Measurements from ENCODE around the gene PITPNM3.

- TF ChIP-seq, protein P1, sequence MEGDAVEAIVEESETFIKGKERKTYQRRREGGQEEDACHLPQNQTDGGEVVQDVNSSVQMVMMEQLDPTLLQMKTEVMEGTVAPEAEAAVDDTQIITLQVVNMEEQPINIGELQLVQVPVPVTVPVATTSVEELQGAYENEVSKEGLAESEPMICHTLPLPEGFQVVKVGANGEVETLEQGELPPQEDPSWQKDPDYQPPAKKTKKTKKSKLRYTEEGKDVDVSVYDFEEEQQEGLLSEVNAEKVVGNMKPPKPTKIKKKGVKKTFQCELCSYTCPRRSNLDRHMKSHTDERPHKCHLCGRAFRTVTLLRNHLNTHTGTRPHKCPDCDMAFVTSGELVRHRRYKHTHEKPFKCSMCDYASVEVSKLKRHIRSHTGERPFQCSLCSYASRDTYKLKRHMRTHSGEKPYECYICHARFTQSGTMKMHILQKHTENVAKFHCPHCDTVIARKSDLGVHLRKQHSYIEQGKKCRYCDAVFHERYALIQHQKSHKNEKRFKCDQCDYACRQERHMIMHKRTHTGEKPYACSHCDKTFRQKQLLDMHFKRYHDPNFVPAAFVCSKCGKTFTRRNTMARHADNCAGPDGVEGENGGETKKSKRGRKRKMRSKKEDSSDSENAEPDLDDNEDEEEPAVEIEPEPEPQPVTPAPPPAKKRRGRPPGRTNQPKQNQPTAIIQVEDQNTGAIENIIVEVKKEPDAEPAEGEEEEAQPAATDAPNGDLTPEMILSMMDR (IDR thresholded peaks at IDR 0.05): no peak
- TF ChIP-seq POLR2A (IDR thresholded peaks at IDR 0.05): no peak
Observed at GRCh38 chr17:6596941-6597340, 40.6 kb upstream of the PITPNM3 start.
